Stimulated activated CD8-positive, alpha-beta memory T cell treated with anti-CD3 and anti-CD28 coated beads, Interleukin-15, amount 100 ng/mL, for 4 hours (primary cell): ENCODE data around the gene KRTAP10-10.
"Not testable (repeated sequence)": the region's sequence is repeated elsewhere in the genome, so short reads cannot be mapped to it uniquely, and the experiment has no call there.

ENCODE experiments used
- DNase-seq, 2 donors: peaks; one replicate each; pipeline ENCODE4 v3.0.0-alpha.2; 2020; ENCODE audit warnings: low read depth in 2 of 2

The KRTAP10-10 gene

DNA sequence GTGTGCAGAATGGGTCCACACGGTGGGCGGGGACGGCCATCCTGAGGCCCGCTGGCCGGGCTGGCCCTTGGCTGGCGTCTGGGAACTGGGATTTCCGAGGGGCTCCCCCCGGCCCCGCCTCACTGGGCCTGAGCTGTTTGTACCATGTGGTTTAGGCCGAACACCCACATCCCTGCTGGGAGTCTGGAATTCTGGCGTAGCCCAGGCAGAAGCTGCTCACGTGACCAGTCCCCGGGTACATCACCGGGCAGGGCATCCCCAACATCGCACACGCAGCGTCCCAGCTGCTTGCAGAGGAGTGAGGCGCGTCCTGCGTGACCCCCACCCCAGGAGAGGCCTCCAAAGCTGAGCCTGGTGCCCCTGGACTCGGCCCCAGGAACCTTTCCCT is 34.7 kb upstream of the KRTAP10-10 start:
- DNase-seq: no peak

GRCh38 chr21:44603109-44603875 is 33.9 kb upstream of the KRTAP10-10 start:
- no peak for DNase-seq

- no peak for DNase-seq
These were observed 33.2 kb upstream of the KRTAP10-10 start for GRCh38 chr21:44603911-44604310.

DNA sequence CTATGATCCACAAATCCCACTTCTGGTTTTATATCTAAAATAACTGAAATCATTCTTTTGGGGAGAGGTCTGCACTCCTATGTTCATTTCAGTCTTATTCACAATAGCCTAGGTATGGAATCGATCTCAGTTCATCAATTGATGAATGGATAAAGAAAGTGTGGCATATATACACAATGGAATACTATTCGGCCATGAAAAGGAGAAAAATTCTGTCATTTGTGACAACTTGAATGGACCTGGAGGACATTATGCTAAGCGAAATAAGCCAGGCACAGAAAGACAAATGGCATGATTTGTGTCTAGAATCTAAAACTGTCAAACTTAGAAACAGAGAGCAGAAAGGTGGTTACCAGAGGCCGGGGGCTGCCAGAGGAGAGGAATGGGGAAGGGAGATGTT is 30.7 kb upstream of the KRTAP10-10 start:
- no peak for DNase-seq

- no peak for DNase-seq
These were observed 28.0 kb upstream of the KRTAP10-10 start for GRCh38 chr21:44609193-44609592.

- not testable (repeated sequence) for DNase-seq
These were observed 26.9 kb upstream of the KRTAP10-10 start for GRCh38 chr21:44610157-44610843.

GRCh38 chr21:44611551-44611950 is 25.6 kb upstream of the KRTAP10-10 start:
- DNase-seq: no peak

GRCh38 chr21:44612029-44612486 is 25.1 kb upstream of the KRTAP10-10 start, which contains the start of gene KRTAP10-8:
Gene KRTAP10-8, plus strand, starts transcription at chr21:44612079. Its CDS starts 22 bp downstream, at chr21:44612101.
- DNase-seq: no peak

DNA sequence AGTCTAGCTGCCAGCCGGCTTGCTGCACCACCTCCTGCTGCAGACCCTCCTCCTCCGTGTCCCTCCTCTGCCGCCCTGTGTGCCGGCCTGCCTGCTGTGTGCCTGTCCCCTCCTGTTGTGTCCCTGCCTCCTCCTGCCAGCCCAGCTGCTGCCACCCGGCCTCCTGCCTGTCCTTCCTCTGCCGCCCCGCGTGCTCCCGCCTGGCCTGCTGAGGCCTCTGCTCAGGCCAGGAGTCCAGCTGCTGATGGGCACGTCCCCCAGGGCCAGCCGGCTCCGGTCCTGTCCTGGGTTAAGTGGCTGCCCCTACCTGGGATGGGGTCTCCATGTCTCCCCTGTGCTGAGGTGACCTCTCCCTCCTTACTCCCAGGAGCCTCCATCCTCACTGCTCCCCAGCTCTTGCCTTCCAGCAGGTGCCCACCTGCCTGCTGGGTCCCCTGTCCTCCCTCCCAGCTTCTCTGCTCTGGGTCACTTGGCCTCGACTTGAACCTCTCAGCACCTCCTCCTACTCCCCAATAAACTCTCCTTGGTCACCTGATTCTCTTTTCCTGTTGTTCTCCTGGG is 24.4 kb upstream of the KRTAP10-10 start:
- DNase-seq: no peak

DNA sequence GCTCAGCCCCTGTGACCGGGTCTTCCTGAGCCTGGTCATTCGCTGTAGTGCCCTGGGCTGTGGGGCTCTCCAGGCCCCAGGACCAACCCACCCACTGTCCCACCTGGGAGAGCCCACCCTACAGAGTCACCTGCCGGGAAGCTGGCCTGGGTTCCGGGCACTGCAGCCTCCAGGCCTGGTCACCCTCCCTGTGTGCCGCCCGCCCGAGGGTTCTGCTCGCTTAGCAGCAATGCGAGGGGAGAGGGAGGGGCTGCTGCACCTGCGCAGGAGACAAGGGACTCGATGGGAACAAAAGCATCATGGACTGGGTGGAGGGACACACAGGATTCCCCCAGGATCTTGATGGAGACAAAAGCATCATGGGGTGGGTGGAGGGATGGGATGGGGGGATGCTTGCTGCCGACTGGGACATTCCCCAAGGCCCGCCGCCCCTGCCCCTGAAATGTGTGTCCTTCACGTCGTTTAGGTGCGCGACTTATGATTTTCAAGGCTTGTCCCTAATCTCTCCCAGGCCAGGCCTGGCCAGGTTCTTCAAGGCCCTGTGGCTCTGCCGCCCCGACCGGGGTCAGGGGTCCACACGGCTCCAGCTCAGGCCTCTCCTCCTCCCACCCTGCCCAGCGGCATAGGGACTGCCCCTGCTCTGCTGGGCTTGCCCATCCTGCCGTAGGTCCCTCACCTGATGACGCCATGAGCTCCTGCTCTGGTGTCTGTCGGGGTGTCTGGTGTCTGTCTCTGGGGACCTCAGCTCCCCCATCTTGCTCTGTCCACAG is 23.6 kb upstream of the KRTAP10-10 start:
- DNase-seq: no peak

DNA sequence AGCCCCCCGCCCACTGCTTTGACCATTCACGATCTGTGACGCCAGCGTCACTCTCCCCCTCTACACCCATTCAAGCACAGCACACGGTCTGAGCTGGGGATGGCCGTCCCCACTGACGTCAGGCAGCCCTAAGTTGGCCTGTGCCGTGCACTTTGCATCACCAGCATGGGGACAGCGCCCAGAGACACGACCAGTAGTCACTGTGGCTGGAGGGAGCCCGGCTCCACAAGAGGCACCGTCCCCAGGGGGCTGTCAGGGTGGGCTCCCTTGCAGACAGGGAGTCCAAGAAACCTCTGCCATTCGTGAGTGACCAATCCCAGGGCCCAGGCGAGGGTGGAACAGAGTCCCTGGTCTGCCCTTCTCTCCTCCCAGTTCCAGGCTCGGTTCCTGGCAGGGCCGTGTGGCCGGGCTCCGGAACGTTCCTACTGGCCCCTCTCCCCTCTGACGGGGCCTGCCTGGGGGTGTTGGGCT is 23.0 kb upstream of the KRTAP10-10 start:
- DNase-seq: no peak

GRCh38 chr21:44614961-44615391 is 22.2 kb upstream of the KRTAP10-10 start:
- no peak for DNase-seq

DNA sequence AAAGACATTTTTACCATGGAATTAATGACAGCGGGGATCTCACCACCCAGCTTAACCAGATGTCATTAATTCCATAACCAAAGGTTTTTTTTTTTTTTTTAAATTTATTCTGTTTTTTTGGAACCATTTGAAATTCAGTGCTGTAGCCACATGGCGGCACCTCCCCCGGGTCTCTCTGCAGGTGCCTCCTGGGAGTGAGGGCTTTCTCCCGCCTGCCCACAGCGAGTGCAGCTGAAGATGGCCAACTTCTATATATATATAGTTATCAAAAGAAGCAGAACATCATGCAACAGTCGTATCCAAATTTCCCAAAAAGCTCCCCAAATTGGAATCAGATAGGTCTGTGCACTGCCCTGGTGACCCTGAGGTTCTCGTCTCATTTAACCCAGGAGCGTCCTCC is 21.7 kb upstream of the KRTAP10-10 start:
- no peak for DNase-seq

GRCh38 chr21:44615911-44616590 is 21.1 kb upstream of the KRTAP10-10 start:
- DNase-seq: no peak

GRCh38 chr21:44616591-44616926 is 20.6 kb upstream of the KRTAP10-10 start:
- no peak for DNase-seq

- DNase-seq: no peak
These were observed 20.1 kb upstream of the KRTAP10-10 start for GRCh38 chr21:44617071-44617501.

- no peak for DNase-seq
These were observed 18.7 kb upstream of the KRTAP10-10 start for GRCh38 chr21:44618504-44618903.

GRCh38 chr21:44618909-44619308 is 18.2 kb upstream of the KRTAP10-10 start:
- DNase-seq: peak; percentile 27 to 53

DNA sequence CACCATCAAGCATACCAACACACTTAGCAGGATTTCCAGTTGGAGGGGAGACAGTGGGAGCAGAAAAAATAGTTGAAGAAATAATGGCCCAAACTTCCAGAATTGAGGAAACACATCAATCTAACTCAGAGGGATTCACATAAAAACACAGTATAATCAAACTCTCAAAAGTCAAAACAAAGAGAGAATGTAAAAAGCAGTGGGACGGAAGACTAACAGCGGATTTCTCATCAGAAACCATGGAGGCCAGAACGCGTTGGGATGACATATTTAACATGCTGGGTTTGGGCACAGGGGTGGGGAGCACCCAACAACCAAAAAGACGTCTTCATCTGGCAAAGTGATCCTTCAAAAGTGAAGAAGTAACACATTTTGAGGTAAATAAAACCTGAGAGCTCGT is 17.3 kb upstream of the KRTAP10-10 start:
- DNase-seq: no peak

DNA sequence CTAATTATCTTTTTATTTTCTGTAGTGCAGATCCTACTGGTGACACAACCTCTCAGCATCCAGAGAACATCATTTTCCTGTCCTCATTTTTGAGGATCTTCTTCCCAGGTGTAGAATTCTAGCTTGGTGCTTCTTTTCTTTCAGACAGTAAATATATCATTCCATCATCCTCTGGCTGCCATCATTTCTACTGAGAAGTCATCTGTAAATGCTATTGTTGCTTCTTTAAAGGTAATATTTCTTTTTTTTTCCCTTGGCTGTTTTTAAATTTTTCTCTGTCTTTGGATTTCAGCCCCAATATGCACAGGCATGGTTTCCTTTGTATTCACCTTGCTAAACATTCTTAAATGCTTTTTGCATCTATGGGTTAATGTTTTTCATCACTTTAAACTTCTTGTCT is 13.6 kb upstream of the KRTAP10-10 start:
- DNase-seq: no peak

GRCh38 chr21:44625756-44626155 is 11.4 kb upstream of the KRTAP10-10 start:
- DNase-seq: no peak
